ENCODE results near the gene HAPLN2.

- TF ChIP-seq CTCF (optimal IDR thresholded peaks at IDR 0.05 in 1 of 3, IDR thresholded peaks at IDR 0.05 in 1 of 3, conservative IDR thresholded peaks at IDR 0.05 in 1 of 3; ENCODE audit: extremely low read depth in 1 of 3, insufficient read depth in 2 of 3, low read length in 3 of 3) (peak; percentile 71 to 84 (median 73)), EZH2 (IDR thresholded peaks at IDR 0.05; ENCODE audit: low read length) (no peak)
These were observed 8.2 kb downstream of the HAPLN2 start for GRCh38 chr1:156627313-156627880.

Measured in keratinocyte (primary cell).